ENCODE data around the gene SRP54.

DNA sequence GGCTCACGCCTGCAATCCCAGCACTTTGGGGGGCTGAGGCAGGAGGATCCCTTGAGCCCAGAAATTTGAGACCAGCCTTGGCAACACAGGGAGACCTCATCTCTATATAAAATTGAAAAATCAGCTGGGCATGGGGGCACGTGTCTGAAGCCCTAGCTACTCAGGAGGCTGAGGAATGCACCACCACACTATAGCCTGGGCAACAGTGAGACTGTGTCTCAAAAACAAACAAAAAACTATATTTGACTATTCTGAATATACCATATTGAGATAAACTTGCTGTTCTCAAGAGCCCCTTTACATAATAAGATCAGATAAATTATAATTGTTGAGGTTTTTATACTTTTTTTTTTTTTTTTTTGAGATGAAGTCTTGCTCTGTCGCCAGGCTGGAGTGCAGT, 44.9 kb upstream of the SRP54 start:
- TF ChIP-seq, protein P1, sequence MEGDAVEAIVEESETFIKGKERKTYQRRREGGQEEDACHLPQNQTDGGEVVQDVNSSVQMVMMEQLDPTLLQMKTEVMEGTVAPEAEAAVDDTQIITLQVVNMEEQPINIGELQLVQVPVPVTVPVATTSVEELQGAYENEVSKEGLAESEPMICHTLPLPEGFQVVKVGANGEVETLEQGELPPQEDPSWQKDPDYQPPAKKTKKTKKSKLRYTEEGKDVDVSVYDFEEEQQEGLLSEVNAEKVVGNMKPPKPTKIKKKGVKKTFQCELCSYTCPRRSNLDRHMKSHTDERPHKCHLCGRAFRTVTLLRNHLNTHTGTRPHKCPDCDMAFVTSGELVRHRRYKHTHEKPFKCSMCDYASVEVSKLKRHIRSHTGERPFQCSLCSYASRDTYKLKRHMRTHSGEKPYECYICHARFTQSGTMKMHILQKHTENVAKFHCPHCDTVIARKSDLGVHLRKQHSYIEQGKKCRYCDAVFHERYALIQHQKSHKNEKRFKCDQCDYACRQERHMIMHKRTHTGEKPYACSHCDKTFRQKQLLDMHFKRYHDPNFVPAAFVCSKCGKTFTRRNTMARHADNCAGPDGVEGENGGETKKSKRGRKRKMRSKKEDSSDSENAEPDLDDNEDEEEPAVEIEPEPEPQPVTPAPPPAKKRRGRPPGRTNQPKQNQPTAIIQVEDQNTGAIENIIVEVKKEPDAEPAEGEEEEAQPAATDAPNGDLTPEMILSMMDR (conservative IDR thresholded peaks at IDR 0.05), result no peak
- no peak for TF ChIP-seq EZH2 (IDR thresholded peaks at IDR 0.05; ENCODE audit: low read depth)

All from PC-9 (cell line).